H9 (cell line): Measurements from ENCODE around the gene MYOF. TPM values are rescaled to one million over a fixed set of nuclear protein-coding genes. Genes with fewer than 3 reads are reported as not detected.

Source experiments
- DNase-seq: peaks from one replicate; pipeline ENCODE4 v3.0.0-alpha.2; 2017
- H2AFZ ChIP-seq: one replicate; pipeline ENCODE4 v1.6.1; 2013; ENCODE audit warnings: mild to moderate bottlenecking, low read length, control low read depth, moderate library complexity
- H2AK5ac ChIP-seq: 2 replicates; pipeline ENCODE4 v1.6.1; 2013; ENCODE audit warnings: low read length, control low read depth, mixed read lengths; ENCODE audit not compliant: insufficient read length
- H2BK120ac ChIP-seq: one replicate; pipeline ENCODE4 v1.6.1; 2013; ENCODE audit warnings: low read depth, mild to moderate bottlenecking, low read length, control low read depth, inconsistent platforms; ENCODE audit not compliant: poor library complexity, severe bottlenecking
- H2BK12ac ChIP-seq: 2 replicates; pipeline ENCODE4 v1.6.1; 2013; ENCODE audit warnings: low read length, control low read depth, mixed read lengths, low read depth; ENCODE audit not compliant: insufficient read length
- H2BK15ac ChIP-seq: 2 replicates; pipeline ENCODE4 v1.6.1; 2013; ENCODE audit warnings: low read depth, low read length, control low read depth
- H2BK20ac ChIP-seq: one replicate; pipeline ENCODE4 v1.6.1; 2013; ENCODE audit warnings: low read depth, mild to moderate bottlenecking, low read length, control low read depth, inconsistent platforms; ENCODE audit not compliant: poor library complexity, severe bottlenecking
- H2BK5ac ChIP-seq: 2 replicates; pipeline ENCODE4 v1.6.1; 2013; ENCODE audit warnings: low read length, control low read depth, mixed read lengths; ENCODE audit not compliant: insufficient read length
- H3K14ac ChIP-seq: 2 replicates; pipeline ENCODE4 v1.6.1; 2013; ENCODE audit warnings: low read length, control low read depth; ENCODE audit not compliant: insufficient read depth
- H3K18ac ChIP-seq: 2 replicates; pipeline ENCODE4 v1.6.1; 2013; ENCODE audit warnings: low read depth, mild to moderate bottlenecking, mixed read lengths, low read length, control low read depth; ENCODE audit not compliant: insufficient read length
- H3K23ac ChIP-seq: 2 replicates; pipeline ENCODE4 v1.6.1; 2013; ENCODE audit warnings: low read length, control low read depth, mixed read lengths, low read depth; ENCODE audit not compliant: insufficient read length
- H3K23me2 ChIP-seq: 2 replicates; pipeline ENCODE4 v1.6.1; 2013; ENCODE audit warnings: low read depth, mild to moderate bottlenecking, mixed read lengths, low read length, control low read depth; ENCODE audit not compliant: insufficient read length, poor library complexity, severe bottlenecking
- H3K27ac ChIP-seq: 2 replicates; pipeline ENCODE4 v1.5.1; 2013; ENCODE audit warnings: low read length, control low read depth, mixed read lengths, low read depth; ENCODE audit not compliant: insufficient read length
- H3K27me3 ChIP-seq: 2 replicates; pipeline ENCODE4 v1.6.1; 2013; ENCODE audit warnings: low read length, control low read depth, inconsistent platforms; ENCODE audit not compliant: insufficient read depth
- H3K4ac ChIP-seq: 2 replicates; pipeline ENCODE4 v1.6.1; 2013; ENCODE audit warnings: low read depth, mild to moderate bottlenecking, control low read depth, inconsistent platforms, low read length, moderate library complexity
- H3K4me1 ChIP-seq: 2 replicates; pipeline ENCODE4 v1.6.1; 2013; ENCODE audit warnings: low read length, control low read depth, inconsistent platforms; ENCODE audit not compliant: insufficient read depth
- H3K4me2 ChIP-seq: 2 replicates; pipeline ENCODE4 v1.6.1; 2013; ENCODE audit warnings: low read length, control low read depth, mixed read lengths; ENCODE audit not compliant: insufficient read length, insufficient read depth
- H3K56ac ChIP-seq: 2 replicates; pipeline ENCODE4 v1.6.1; 2013; ENCODE audit warnings: low read depth, mild to moderate bottlenecking, mixed read lengths, low read length, control low read depth; ENCODE audit not compliant: insufficient read length
- H3K79me1 ChIP-seq: 2 replicates; pipeline ENCODE4 v1.6.1; 2013; ENCODE audit warnings: low read depth, mild to moderate bottlenecking, moderate library complexity, low read length, control low read depth, inconsistent platforms; ENCODE audit not compliant: insufficient read depth, poor library complexity, severe bottlenecking
- H3K79me2 ChIP-seq: 2 replicates; pipeline ENCODE4 v1.6.1; 2013; ENCODE audit warnings: low read length, control low read depth, inconsistent platforms; ENCODE audit not compliant: insufficient read depth
- H3K9ac ChIP-seq: 2 replicates; pipeline ENCODE4 v1.6.1; 2013; ENCODE audit warnings: low read length, control low read depth, mixed read lengths; ENCODE audit not compliant: insufficient read length; ENCODE audit errors: extremely low read depth
- H3K9me3 ChIP-seq: one replicate; pipeline ENCODE4 v1.6.1; 2013; ENCODE audit warnings: low read depth, low read length, inconsistent platforms; ENCODE audit not compliant: control insufficient read depth
- H3T11ph ChIP-seq: one replicate; pipeline ENCODE4 v1.6.1; 2013; ENCODE audit warnings: mild to moderate bottlenecking, low read length, control low read depth, inconsistent platforms
- H4K20me1 ChIP-seq: one replicate; pipeline ENCODE4 v1.6.1; 2013; ENCODE audit not compliant: control insufficient read depth, insufficient read length, insufficient read depth
- H4K5ac ChIP-seq: 2 replicates; pipeline ENCODE4 v1.6.1; 2013; ENCODE audit warnings: low read depth, mild to moderate bottlenecking, mixed read lengths, low read length, control low read depth; ENCODE audit not compliant: insufficient read length
- H4K8ac ChIP-seq: replicated peaks from 2 replicates; pipeline ENCODE4 v1.6.1; 2013; ENCODE audit warnings: low read length, control low read depth, mixed read lengths, low read depth; ENCODE audit not compliant: insufficient read length
- H4K91ac ChIP-seq: 2 replicates; pipeline ENCODE4 v1.6.1; 2013; ENCODE audit warnings: low read depth, mild to moderate bottlenecking, moderate library complexity, mixed read lengths, low read length, control low read depth; ENCODE audit not compliant: insufficient read length
- H3K27ac Mint-ChIP-seq, 3 experiments: 2 replicates in 2 of 3; 3 replicates in 1 of 3; pipeline ENCODE4 v1.8.0; 2020 to 2021; ENCODE audit warnings: mixed read lengths in 3 of 3, mild to moderate bottlenecking in 1 of 3, moderate library complexity in 1 of 3
- H3K27me3 Mint-ChIP-seq: 2 replicates; pipeline ENCODE4 v1.8.0; 2021; ENCODE audit warnings: low read depth, mild to moderate bottlenecking, moderate library complexity, mixed read lengths
- H3K36me3 Mint-ChIP-seq, 3 experiments: 2 replicates in 2 of 3; 3 replicates in 1 of 3; pipeline ENCODE4 v1.8.0; 2020 to 2021; ENCODE audit warnings: low read depth in 3 of 3, mixed read lengths in 3 of 3; ENCODE audit not compliant: insufficient read depth in 1 of 3
- H3K4me1 Mint-ChIP-seq, 2 experiments: 2 replicates each; pipeline ENCODE4 v1.8.0; 2020; ENCODE audit warnings: mixed read lengths in 2 of 2
- H3K4me3 Mint-ChIP-seq, 2 experiments: 2 replicates in 1 of 2; 3 replicates in 1 of 2; pipeline ENCODE4 v1.8.0; 2020 to 2021; ENCODE audit warnings: mild to moderate bottlenecking in 2 of 2, mixed read lengths in 2 of 2, moderate library complexity in 1 of 2
- H3K9me3 Mint-ChIP-seq, 2 experiments: 2 replicates in 1 of 2; 3 replicates in 1 of 2; pipeline ENCODE4 v1.8.0; 2020; ENCODE audit warnings: mild to moderate bottlenecking in 2 of 2, mixed read lengths in 2 of 2, moderate library complexity in 1 of 2
- WGBS: extraction: QIAGEN DNeasy Blood & Tissue Kit; methylation state at CpG from one replicate; pipeline ENCODE4 v1.1.7; 2013; ENCODE audit warnings: missing lambda C conversion rate, low lambda C conversion rate, mixed read lengths; ENCODE audit not compliant: insufficient read length; ENCODE audit errors: extremely low coverage; 5-methylcytosine and 5-hydroxymethylcytosine counted together
- total RNA-seq: library from RNA; stranded (reverse); gene quantifications from 2 replicates; pipeline ENCODE4 v1.2.1, GENCODE V29; 2021
- TF ChIP-seq, protein P1 (sequence below): fragments of 200-600 bp; sonication (generic); conservative IDR thresholded peaks from 3 replicates; pipeline ENCODE4 v1.8.0; 2021; ENCODE audit warnings: antibody characterized with exemption, mild to moderate bottlenecking

Gene MYOF
- total RNA-seq, 1 experiment from 2014 or later, result 2.8 TPM

DNA sequence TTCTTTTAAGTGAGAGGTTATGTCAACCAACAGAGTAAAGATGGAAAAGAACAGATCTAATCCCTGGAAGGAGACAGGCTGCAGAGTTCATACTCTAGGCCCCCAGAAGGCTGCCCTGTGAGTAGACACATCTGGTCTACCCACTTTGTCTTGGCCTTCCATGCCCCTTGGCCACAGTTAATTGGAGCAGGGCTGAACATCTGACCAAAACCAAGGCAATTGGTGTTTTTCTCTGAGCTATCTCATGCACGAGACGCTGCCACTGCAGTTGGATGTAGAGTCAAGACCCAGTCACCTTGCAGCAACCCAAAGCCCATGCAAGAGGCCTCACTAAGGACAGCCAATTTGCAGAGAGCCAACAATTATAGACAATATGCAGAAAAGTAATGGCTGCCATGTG, 9.0 kb downstream of the MYOF start:
- Histone ChIP-seq H2BK15ac (no peak overlapping the region), H3K79me2 (no peaks in the 10 kb centered on the region), H3K4ac (no peak overlapping the region), H2AFZ (no peak overlapping the region), H2BK120ac (no peak overlapping the region), H3K79me1 (no peaks in the 10 kb centered on the region), H2BK20ac (no peak overlapping the region), H2BK5ac (no peak overlapping the region), H3K9ac (no peak overlapping the region), H2AK5ac (no peak overlapping the region), H4K20me1 (no peaks in the 10 kb centered on the region), H3K27ac (no peak overlapping the region), H3T11ph (no peak overlapping the region), H4K8ac (no peak overlapping the region), H3K14ac (no peak overlapping the region), H3K27me3 (no peaks in the 10 kb centered on the region), H3K9me3 (no peaks in the 10 kb centered on the region), H2BK12ac (no peak overlapping the region), H3K23me2 (no peaks in the 10 kb centered on the region), H4K5ac (no peak overlapping the region), H3K18ac (no peak overlapping the region), H3K4me2 (no peak overlapping the region), H3K56ac (no peak overlapping the region), H3K23ac (no peak overlapping the region), H4K91ac (no peak overlapping the region), H3K4me1 (no peaks in the 10 kb centered on the region)
- no CpG with 5 or more reads among the region's 2 CpGs for WGBS
- TF ChIP-seq, protein P1, sequence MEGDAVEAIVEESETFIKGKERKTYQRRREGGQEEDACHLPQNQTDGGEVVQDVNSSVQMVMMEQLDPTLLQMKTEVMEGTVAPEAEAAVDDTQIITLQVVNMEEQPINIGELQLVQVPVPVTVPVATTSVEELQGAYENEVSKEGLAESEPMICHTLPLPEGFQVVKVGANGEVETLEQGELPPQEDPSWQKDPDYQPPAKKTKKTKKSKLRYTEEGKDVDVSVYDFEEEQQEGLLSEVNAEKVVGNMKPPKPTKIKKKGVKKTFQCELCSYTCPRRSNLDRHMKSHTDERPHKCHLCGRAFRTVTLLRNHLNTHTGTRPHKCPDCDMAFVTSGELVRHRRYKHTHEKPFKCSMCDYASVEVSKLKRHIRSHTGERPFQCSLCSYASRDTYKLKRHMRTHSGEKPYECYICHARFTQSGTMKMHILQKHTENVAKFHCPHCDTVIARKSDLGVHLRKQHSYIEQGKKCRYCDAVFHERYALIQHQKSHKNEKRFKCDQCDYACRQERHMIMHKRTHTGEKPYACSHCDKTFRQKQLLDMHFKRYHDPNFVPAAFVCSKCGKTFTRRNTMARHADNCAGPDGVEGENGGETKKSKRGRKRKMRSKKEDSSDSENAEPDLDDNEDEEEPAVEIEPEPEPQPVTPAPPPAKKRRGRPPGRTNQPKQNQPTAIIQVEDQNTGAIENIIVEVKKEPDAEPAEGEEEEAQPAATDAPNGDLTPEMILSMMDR, result no peak
- Mint-ChIP-seq H3K36me3 (no peaks in the 10 kb centered on the region), H3K4me3 (no peak overlapping the region), H3K27ac (no peak overlapping the region), H3K9me3 (no peaks in the 10 kb centered on the region; a peak in 1 of 5 replicates), H3K4me1 (peaks cover 15 to 18% of the 10 kb centered on the region in 2 experiments), H3K27me3 (no peaks in the 10 kb centered on the region)
- no peak for DNase-seq
